KMS-11 (cell line): Measurements from ENCODE around the gene FLACC1.
"Not testable (repeated sequence)": the region's sequence is repeated elsewhere in the genome, so short reads cannot be mapped to it uniquely, and the experiment has no call there.

Experiments
- H2AFZ ChIP-seq: fragments of 200-600 bp; sonication (generic); 2 replicates; pipeline ENCODE4 v1.6.1; 2016; ENCODE audit warnings: antibody characterized with exemption, mixed run types, low read depth
- H3K27ac ChIP-seq: fragments of 200-600 bp; sonication (generic); 2 replicates; pipeline ENCODE4 v1.6.1; 2016; ENCODE audit warnings: mild to moderate bottlenecking, mixed run types
- H3K27me3 ChIP-seq: fragments of 200-600 bp; sonication (generic); 2 replicates; pipeline ENCODE4 v1.6.1; 2017; ENCODE audit warnings: mild to moderate bottlenecking, low read depth, mixed run types, moderate library complexity; ENCODE audit not compliant: insufficient read depth
- H3K36me3 ChIP-seq: fragments of 200-600 bp; sonication (generic); 2 replicates; pipeline ENCODE4 v1.6.1; 2017; ENCODE audit warnings: mild to moderate bottlenecking, mixed run types; ENCODE audit not compliant: insufficient read depth
- H3K4me1 ChIP-seq: fragments of 200-600 bp; sonication (generic); 2 replicates; pipeline ENCODE4 v1.6.1; 2016; ENCODE audit warnings: mild to moderate bottlenecking, low read depth, mixed run types; ENCODE audit not compliant: poor library complexity, severe bottlenecking
- H3K4me2 ChIP-seq: fragments of 200-600 bp; sonication (generic); 2 replicates; pipeline ENCODE4 v1.7.0; 2016; ENCODE audit warnings: mild to moderate bottlenecking, mixed run types
- H3K4me3 ChIP-seq: fragments of 200-600 bp; sonication (generic); IDR thresholded peaks from 2 replicates; pipeline ENCODE4 v1.6.1; 2017; ENCODE audit warnings: low read depth, low read length, mixed read lengths; ENCODE audit not compliant: insufficient read depth
- H3K79me2 ChIP-seq: fragments of 200-600 bp; sonication (generic); 2 replicates; pipeline ENCODE4 v1.6.1; 2016; ENCODE audit warnings: low read depth, mixed run types; ENCODE audit not compliant: insufficient read depth
- H3K9ac ChIP-seq: fragments of 200-600 bp; sonication (generic); 2 replicates; pipeline ENCODE4 v1.6.1; 2016; ENCODE audit warnings: mild to moderate bottlenecking, mixed run types
- H4K20me1 ChIP-seq: fragments of 200-600 bp; sonication (generic); 2 replicates; pipeline ENCODE4 v1.6.1; 2016; ENCODE audit warnings: mild to moderate bottlenecking, mixed run types; ENCODE audit not compliant: insufficient read depth
- TF ChIP-seq, protein P1 (sequence below): fragments of 200-600 bp; sonication (generic); conservative IDR thresholded peaks from 2 replicates; pipeline ENCODE4 v1.6.1; 2017; ENCODE audit warnings: low read depth, mild to moderate bottlenecking, antibody characterized with exemption, low read length, moderate library complexity, mixed read lengths

Gene FLACC1

DNA sequence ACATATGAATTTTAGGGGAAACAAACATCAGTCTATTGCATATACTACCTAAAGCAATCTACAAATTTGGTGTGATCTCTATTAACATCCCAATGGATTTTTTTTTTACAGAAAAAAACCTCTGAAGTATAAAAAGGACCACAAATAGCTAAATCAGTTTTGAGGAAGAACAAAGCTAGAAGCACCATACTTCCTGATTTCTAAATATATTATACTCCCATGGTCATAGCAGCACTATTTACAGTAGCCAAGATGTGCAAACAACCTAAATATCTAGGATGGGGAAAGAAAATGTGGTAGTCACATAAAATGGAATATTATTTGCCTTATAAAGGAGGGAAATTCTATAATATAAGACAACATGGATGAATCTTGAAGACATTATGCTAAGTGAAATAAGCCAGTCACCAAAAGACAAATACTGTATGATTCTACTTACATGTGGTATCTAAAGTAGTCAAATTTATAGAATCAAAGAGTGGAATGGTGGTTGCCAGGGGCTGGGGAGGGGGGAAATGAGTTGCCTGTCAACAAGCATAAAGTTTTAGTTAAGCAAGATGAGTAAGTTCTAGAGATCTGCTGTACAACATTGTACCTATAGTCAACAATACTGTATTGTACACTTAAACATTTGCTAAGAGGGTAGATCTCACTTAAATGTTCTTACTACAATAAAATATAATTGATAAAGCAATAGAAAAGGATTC lies 114.4 kb downstream of the FLACC1 start:
- Histone ChIP-seq H3K4me3 (no peak overlapping the region), H3K27ac (no peak overlapping the region), H3K4me1 (peaks cover 30% of the 10 kb centered on the region), H4K20me1 (no peaks in the 10 kb centered on the region), H3K4me2 (no peak overlapping the region), H3K9ac (no peak overlapping the region), H2AFZ (no peak overlapping the region), H3K79me2 (peaks cover 15% of the 10 kb centered on the region; the same call in 1 of the 2 replicates), H3K36me3 (no peaks in the 10 kb centered on the region; the same call in 1 of the 2 replicates), H3K27me3 (no peaks in the 10 kb centered on the region)
- TF ChIP-seq, protein P1, sequence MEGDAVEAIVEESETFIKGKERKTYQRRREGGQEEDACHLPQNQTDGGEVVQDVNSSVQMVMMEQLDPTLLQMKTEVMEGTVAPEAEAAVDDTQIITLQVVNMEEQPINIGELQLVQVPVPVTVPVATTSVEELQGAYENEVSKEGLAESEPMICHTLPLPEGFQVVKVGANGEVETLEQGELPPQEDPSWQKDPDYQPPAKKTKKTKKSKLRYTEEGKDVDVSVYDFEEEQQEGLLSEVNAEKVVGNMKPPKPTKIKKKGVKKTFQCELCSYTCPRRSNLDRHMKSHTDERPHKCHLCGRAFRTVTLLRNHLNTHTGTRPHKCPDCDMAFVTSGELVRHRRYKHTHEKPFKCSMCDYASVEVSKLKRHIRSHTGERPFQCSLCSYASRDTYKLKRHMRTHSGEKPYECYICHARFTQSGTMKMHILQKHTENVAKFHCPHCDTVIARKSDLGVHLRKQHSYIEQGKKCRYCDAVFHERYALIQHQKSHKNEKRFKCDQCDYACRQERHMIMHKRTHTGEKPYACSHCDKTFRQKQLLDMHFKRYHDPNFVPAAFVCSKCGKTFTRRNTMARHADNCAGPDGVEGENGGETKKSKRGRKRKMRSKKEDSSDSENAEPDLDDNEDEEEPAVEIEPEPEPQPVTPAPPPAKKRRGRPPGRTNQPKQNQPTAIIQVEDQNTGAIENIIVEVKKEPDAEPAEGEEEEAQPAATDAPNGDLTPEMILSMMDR = no peak

DNA sequence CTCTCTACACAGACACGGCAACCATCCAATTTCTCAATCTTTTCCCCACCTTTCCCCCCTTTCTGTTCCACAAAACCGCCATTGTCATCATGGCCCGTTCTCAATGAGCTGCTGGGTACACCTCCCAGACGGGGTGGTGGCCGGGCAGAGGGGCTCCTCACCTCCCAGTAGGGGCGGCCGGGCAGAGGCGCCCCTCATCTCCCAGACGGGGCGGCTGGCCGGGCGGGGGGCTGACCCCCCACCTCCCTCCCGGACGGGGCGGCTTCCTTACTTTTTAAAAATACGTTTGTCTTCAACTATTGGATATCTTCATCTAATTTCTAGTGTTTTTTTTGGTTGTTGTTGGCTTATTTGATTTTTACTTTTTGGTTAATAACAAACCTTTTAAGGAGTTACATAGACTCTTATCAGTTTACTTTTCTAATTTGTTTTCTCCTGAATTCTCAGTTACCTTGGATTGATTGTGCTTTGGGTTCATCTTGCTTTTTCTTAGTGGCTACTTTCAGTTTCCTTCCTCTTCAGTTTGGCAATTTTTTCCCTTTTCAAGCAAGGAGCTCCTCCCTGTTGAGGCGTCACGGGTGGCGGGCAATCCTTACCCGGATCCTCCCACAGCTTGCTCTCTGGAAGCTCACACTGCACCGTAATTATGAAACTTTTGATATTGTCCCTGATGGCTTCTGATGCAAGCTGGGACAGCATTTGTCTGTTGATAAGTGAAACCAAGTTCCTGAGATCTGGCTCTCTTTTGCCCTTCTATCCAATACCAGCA lies 117.8 kb downstream of the FLACC1 start:
- peaks cover 48% of the 10 kb centered on the region for H3K79me2 ChIP-seq
- H4K20me1 ChIP-seq, H3K9ac ChIP-seq, H3K27me3 ChIP-seq, H3K27ac ChIP-seq, H3K4me2 ChIP-seq, H3K36me3 ChIP-seq, H2AFZ ChIP-seq, H3K4me3 ChIP-seq: not testable (repeated sequence)
- peaks cover 38% of the 10 kb centered on the region for H3K4me1 ChIP-seq
